Activated CD8-positive, alpha-beta memory T cell treated with anti-CD3 and anti-CD28 coated beads, Interleukin-2, amount 50 U/mL, for 24 hours (primary cell): ENCODE results near the gene GNAZ.

Experiments used
- DNase-seq: peaks from one replicate; pipeline ENCODE4 v3.0.0-alpha.2; 2020; ENCODE audit errors: extremely low read depth

GNAZ gene

DNA sequence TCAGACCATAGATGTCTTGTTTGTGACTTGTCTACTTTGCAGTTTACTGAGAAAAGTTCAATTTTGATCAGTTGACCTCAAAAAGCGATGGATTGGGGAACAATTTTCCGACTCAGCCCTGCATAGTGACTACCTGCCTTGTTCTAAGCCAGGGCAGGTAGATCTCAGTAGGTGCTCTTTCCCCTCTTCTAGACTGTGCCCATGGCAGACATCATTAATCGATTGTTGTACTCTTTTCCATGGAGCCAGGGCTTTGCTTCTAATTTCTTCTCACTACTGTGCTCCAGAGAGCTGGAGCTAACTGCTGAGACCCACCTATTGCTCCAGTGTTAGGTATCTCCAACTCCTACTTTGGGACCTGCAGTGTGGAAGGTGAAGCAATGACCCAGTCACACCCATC, 84.8 kb downstream of the GNAZ start:
- no peak for DNase-seq

DNA sequence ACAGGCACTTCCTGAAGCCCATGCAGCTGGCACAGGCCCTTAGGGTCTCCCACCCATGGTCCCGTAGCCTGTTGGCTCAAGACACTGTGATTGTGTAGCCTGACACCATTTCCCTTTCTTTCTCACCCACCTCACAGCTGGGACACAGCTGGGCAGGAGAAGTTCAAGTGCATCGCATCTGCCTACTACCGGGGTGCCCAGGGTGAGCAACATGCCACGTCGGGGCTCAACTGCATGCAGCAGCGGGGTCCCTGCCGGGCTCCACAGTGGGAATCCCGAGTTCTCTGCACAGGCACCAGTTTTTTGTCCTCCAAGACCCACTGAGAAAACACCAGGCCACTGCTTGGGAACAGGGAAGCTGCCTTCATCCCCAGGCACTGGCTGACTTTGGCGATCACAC, 85.5 kb downstream of the GNAZ start:
- DNase-seq = no peak

- no peak for DNase-seq
Measured at GRCh38 chr22:23156286-23156685, 86.0 kb downstream of the GNAZ start.

GRCh38 chr22:23157560-23158515, 87.5 kb downstream of the GNAZ start:
- no peak for DNase-seq

DNA sequence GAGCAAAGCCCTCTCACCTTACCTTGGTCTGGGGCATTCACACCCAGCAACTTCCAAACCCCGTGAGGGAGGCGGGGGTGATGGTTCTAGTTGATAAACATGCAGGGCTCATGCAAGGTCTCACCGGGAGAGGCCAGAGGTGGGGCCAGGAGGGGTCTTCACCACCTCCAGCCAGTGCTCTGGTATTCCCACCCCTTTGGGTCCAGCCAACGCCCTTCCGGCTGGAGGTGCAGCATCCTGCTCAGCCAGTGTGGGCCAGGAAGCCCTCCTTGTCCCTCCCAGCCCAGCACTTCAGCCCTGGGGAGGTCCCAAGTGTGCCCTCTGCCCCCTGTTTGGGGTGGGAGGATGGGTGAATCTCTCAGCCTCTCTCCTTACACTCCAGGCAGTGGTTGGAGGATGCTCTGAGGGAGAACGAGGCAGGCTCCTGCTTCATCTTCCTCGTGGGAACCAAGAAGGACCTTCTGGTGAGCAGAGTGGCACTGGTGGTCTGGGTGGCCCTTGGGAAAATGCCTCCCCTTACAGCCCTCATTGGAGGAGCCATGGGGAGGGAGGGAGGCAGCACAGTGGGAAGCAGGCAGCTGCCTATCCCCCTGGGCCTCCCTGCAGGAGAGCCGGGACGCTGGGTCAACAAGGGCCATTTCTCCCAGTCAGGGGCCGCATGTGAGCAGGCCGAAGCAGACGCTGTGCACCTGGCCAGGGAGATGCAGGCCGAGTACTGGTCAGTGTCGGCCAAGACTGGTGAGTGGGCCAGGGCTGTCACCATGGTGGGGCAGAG, 88.4 kb downstream of the GNAZ start:
- no peak for DNase-seq

GRCh38 chr22:23159291-23159630, 88.9 kb downstream of the GNAZ start:
- no peak for DNase-seq

DNA sequence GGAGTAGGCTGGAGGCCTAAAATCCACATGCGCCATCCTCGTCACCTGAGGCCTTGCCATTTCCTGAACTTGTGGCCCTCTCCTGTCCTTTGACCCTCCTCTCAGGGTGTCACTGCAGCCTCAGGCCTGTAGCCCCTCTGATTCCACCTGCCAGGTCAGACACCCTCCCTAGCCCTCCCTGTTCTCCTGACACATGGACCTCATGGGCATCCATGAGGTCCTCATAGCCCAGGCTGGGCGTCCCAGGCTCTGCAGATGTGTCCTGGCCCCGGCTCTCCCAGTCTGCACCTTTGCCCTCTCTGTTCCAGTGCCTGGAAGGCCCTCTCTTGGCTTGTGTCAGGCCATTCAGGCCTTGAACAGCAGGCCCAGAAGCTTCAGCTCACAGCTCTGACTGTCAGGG, 90.7 kb downstream of the GNAZ start:
- no peak for DNase-seq

- DNase-seq = no peak
Measured at GRCh38 chr22:23161574-23161973, 91.3 kb downstream of the GNAZ start.

- no peak for DNase-seq
Measured at GRCh38 chr22:23163665-23164064, 93.3 kb downstream of the GNAZ start.

GRCh38 chr22:23164091-23164490, 93.8 kb downstream of the GNAZ start:
- DNase-seq = no peak

GRCh38 chr22:23166042-23166831, 95.9 kb downstream of the GNAZ start:
- DNase-seq = no peak

GRCh38 chr22:23166841-23167616, 96.7 kb downstream of the GNAZ start:
- DNase-seq = no peak

GRCh38 chr22:23168391-23169042, 98.2 kb downstream of the GNAZ start:
- no peak for DNase-seq

DNA sequence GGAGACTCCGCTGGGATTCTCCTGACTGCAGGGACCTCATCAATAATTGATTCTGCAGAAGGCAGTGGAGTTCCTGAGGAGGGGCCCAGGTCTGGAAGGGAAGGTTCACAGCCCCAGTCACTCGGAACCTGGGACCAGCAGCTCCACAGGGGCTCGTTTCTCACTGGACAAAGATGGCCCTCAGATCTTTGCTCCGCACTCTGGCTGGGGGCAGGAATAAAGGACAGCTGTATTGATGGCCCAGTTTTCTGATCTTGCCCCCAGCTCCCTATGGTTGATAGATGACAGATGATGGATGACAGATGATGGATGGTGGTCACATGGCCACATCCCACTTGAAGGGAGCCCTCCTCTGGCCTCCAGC, 98.7 kb downstream of the GNAZ start:
- DNase-seq = no peak
